ENCODE results near the gene AGAP1. TPM values are rescaled to one million over a fixed set of nuclear protein-coding genes. Genes with fewer than 3 reads are reported as not detected.

Gene AGAP1
- total RNA-seq, 1 donor from 2014 or later, result 23.5 TPM

GRCh38 chr2:236034974-236035373 is 541.1 kb downstream of the AGAP1 start:
- intact Hi-C loops (cut with DNase I), result no loop called here
- ATAC-seq (peak; percentile 38), DNase-seq (ENCODE audit: missing footprints) (no peak)

GRCh38 chr2:236036045-236036444 is 542.2 kb downstream of the AGAP1 start:
- ATAC-seq, result no peak
- intact Hi-C loops (cut with DNase I), result no loop called here
- no peak for DNase-seq (ENCODE audit: missing footprints)

GRCh38 chr2:236038096-236038495 is 544.3 kb downstream of the AGAP1 start:
- DNase-seq (ENCODE audit: missing footprints) (no peak), ATAC-seq (no peak)
- intact Hi-C loops (cut with DNase I), result no loop called here

GRCh38 chr2:236040600-236041328 is 546.9 kb downstream of the AGAP1 start:
- intact Hi-C loops (cut with DNase I), result no loop called here
- ATAC-seq (no peak), DNase-seq (ENCODE audit: missing footprints) (no peak)

GRCh38 chr2:236041616-236042015 is 547.8 kb downstream of the AGAP1 start:
- intact Hi-C loops (cut with DNase I), result no loop called here
- ATAC-seq, result no peak
- DNase-seq (ENCODE audit: missing footprints), result no peak

GRCh38 chr2:236042087-236042486 is 548.2 kb downstream of the AGAP1 start:
- intact Hi-C loops (cut with DNase I), result no loop called here
- DNase-seq (ENCODE audit: missing footprints) (no peak), ATAC-seq (no peak)

GRCh38 chr2:236044191-236044590 is 550.3 kb downstream of the AGAP1 start:
- ATAC-seq (no peak), DNase-seq (ENCODE audit: missing footprints) (no peak)
- intact Hi-C loops (cut with DNase I), result no loop called here

- ATAC-seq (no peak), DNase-seq (ENCODE audit: missing footprints) (no peak)
- intact Hi-C loops (cut with DNase I), result no loop called here
Measured at GRCh38 chr2:236045251-236046235, 551.7 kb downstream of the AGAP1 start.

- ATAC-seq, result no peak
- DNase-seq (ENCODE audit: missing footprints), result no peak
- intact Hi-C loops (cut with DNase I), result no loop called here
Measured at GRCh38 chr2:236046715-236047114, 552.9 kb downstream of the AGAP1 start.

GRCh38 chr2:236047176-236047575 is 553.3 kb downstream of the AGAP1 start:
- ATAC-seq (no peak), DNase-seq (ENCODE audit: missing footprints) (no peak)
- intact Hi-C loops (cut with DNase I), result no loop called here

- intact Hi-C loops (cut with DNase I), result no loop called here
- ATAC-seq, result no peak
- no peak for DNase-seq (ENCODE audit: missing footprints)
Measured at GRCh38 chr2:236047886-236048540, 554.2 kb downstream of the AGAP1 start.

- intact Hi-C loops (cut with DNase I), result no loop called here
- DNase-seq (ENCODE audit: missing footprints), result no peak
- ATAC-seq, result no peak
Measured at GRCh38 chr2:236049981-236050380, 556.1 kb downstream of the AGAP1 start.

- DNase-seq (ENCODE audit: missing footprints) (no peak), ATAC-seq (no peak)
- intact Hi-C loops (cut with DNase I), result no loop called here
Measured at GRCh38 chr2:236051351-236051750, 557.5 kb downstream of the AGAP1 start.

GRCh38 chr2:236051806-236052205 is 558.0 kb downstream of the AGAP1 start:
- ATAC-seq, result no peak
- intact Hi-C loops (cut with DNase I), result no loop called here

GRCh38 chr2:236052206-236052605 is 558.4 kb downstream of the AGAP1 start:
- ATAC-seq, result no peak
- intact Hi-C loops (cut with DNase I), result no loop called here

More at GRCh38 chr2:236051806-236052205, 558.0 kb downstream of the AGAP1 start:
- no peak for DNase-seq (ENCODE audit: missing footprints)

GRCh38 chr2:236052926-236053821 is 559.3 kb downstream of the AGAP1 start:
- intact Hi-C loops (cut with DNase I), result no loop called here
- DNase-seq (ENCODE audit: missing footprints), result no peak
- no peak for ATAC-seq

More at GRCh38 chr2:236052206-236052605, 558.4 kb downstream of the AGAP1 start:
- DNase-seq (ENCODE audit: missing footprints), result no peak

GRCh38 chr2:236054125-236054524 is 560.3 kb downstream of the AGAP1 start:
- intact Hi-C loops (cut with DNase I), result no loop called here
- DNase-seq (ENCODE audit: missing footprints), result no peak
- ATAC-seq, result no peak

- ATAC-seq, result no peak
- intact Hi-C loops (cut with DNase I), result no loop called here
- no peak for DNase-seq (ENCODE audit: missing footprints)
Measured at GRCh38 chr2:236054621-236055305, 560.9 kb downstream of the AGAP1 start.

Measured in Right ventricle myocardium inferior (tissue), 1 donor.